ENCODE results near the gene NXPE4.

DNA sequence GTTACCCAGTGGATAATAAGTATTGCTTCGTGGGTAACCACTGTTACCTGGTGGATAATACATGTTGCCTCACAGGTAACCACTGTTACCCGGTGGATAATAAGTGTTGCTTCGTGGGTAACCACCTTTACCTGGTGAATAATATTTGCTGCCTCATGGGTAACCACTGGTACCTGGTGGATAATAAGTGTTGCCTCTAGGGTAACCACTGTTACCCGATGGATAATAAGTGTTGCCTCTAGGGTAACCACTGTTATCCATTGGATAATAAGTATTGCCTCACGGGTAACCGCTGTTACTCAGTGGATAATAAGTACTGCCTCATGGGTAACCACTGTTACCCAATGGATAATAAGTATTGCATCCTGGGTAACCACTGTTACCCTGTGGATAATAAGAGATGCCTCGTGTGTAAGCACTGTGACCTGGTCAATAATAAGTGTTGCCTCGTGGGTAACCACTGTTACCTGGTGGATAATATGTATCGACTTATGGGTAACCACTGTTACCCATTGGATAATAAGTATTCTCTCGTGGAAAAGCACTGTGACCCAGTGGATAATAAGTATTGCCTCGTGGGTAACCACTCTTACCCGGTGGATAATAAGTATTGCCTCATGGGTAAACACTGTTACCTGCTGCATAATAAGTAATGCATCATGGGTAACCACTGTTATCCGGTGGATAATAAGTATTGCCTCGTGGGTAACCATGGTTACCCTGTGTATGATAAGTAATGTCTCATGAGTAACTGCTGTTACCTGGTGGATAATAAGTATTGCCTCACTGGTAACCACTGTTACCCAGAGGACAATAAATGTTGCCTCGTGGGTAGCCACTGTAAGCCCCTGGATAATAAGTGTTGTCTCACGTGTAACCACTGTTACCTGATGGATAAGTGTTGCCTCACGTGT is 20.1 kb upstream of the NXPE4 start:
- TF ChIP-seq, protein P1, sequence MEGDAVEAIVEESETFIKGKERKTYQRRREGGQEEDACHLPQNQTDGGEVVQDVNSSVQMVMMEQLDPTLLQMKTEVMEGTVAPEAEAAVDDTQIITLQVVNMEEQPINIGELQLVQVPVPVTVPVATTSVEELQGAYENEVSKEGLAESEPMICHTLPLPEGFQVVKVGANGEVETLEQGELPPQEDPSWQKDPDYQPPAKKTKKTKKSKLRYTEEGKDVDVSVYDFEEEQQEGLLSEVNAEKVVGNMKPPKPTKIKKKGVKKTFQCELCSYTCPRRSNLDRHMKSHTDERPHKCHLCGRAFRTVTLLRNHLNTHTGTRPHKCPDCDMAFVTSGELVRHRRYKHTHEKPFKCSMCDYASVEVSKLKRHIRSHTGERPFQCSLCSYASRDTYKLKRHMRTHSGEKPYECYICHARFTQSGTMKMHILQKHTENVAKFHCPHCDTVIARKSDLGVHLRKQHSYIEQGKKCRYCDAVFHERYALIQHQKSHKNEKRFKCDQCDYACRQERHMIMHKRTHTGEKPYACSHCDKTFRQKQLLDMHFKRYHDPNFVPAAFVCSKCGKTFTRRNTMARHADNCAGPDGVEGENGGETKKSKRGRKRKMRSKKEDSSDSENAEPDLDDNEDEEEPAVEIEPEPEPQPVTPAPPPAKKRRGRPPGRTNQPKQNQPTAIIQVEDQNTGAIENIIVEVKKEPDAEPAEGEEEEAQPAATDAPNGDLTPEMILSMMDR (IDR thresholded peaks at IDR 0.05 in 8 of 11, conservative IDR thresholded peaks at IDR 0.05 in 3 of 11): no peak
- TF ChIP-seq POLR2AphosphoS5 (IDR thresholded peaks at IDR 0.05): no peak

Data from spleen (tissue), 7 donors.